ENCODE results near the gene NPY2R.

The NPY2R gene

GRCh38 chr4:155234206-155234605, 25.8 kb downstream of the NPY2R start:
- no peaks in the 10 kb centered on the region for H3K27me3 ChIP-seq
- TF ChIP-seq CTCF (IDR thresholded peaks at IDR 0.05) = no peak

GRCh38 chr4:155237567-155237966, 29.1 kb downstream of the NPY2R start:
- H3K4me1 ChIP-seq (ENCODE audit: control insufficient read depth in 1 of 2, insufficient read depth in 1 of 2, low read depth in 1 of 2, low read length in 1 of 2) = no peaks in the 10 kb centered on the region
- no peaks in the 10 kb centered on the region for H3K27me3 ChIP-seq
- TF ChIP-seq CTCF (IDR thresholded peaks at IDR 0.05) = no peak
- H3K9me3 ChIP-seq = no peaks in the 10 kb centered on the region
- H3K27ac ChIP-seq = no peak overlapping the region
- no peak overlapping the region for H3K4me3 ChIP-seq (ENCODE audit: low read depth in 1 of 2, low read length in 1 of 2)
- no peaks in the 10 kb centered on the region for H3K36me3 ChIP-seq

More at GRCh38 chr4:155234206-155234605, 25.8 kb downstream of the NPY2R start:
- H3K4me3 ChIP-seq (ENCODE audit: low read depth in 1 of 2, low read length in 1 of 2) = no peak overlapping the region
- no peak overlapping the region for H3K27ac ChIP-seq
- H3K9me3 ChIP-seq = no peaks in the 10 kb centered on the region
- H3K36me3 ChIP-seq = no peaks in the 10 kb centered on the region
- no peaks in the 10 kb centered on the region for H3K4me1 ChIP-seq (ENCODE audit: control insufficient read depth in 1 of 2, insufficient read depth in 1 of 2, low read depth in 1 of 2, low read length in 1 of 2)

GRCh38 chr4:155241225-155241624, 32.8 kb downstream of the NPY2R start:
- no peak overlapping the region for H3K27ac ChIP-seq
- no peaks in the 10 kb centered on the region for H3K27me3 ChIP-seq
- H3K4me3 ChIP-seq (ENCODE audit: low read depth in 1 of 2, low read length in 1 of 2) = no peak overlapping the region
- no peaks in the 10 kb centered on the region for H3K4me1 ChIP-seq (ENCODE audit: control insufficient read depth in 1 of 2, insufficient read depth in 1 of 2, low read depth in 1 of 2, low read length in 1 of 2)
- no peak for TF ChIP-seq CTCF (IDR thresholded peaks at IDR 0.05)
- H3K36me3 ChIP-seq = no peaks in the 10 kb centered on the region
- no peaks in the 10 kb centered on the region for H3K9me3 ChIP-seq

GRCh38 chr4:155241664-155242063, 33.2 kb downstream of the NPY2R start:
- Histone ChIP-seq H3K27ac (no peak overlapping the region), H3K4me3 (ENCODE audit: low read depth in 1 of 2, low read length in 1 of 2) (no peak overlapping the region), H3K27me3 (no peaks in the 10 kb centered on the region), H3K9me3 (no peaks in the 10 kb centered on the region), H3K4me1 (ENCODE audit: control insufficient read depth in 1 of 2, insufficient read depth in 1 of 2, low read depth in 1 of 2, low read length in 1 of 2) (no peaks in the 10 kb centered on the region), H3K36me3 (no peaks in the 10 kb centered on the region)
- no peak for TF ChIP-seq CTCF (IDR thresholded peaks at IDR 0.05)

GRCh38 chr4:155245105-155245504, 36.7 kb downstream of the NPY2R start:
- Histone ChIP-seq H3K36me3 (no peaks in the 10 kb centered on the region), H3K9me3 (no peaks in the 10 kb centered on the region), H3K27ac (no peak overlapping the region), H3K4me3 (ENCODE audit: low read depth in 1 of 2, low read length in 1 of 2) (no peak overlapping the region), H3K4me1 (ENCODE audit: control insufficient read depth in 1 of 2, insufficient read depth in 1 of 2, low read depth in 1 of 2, low read length in 1 of 2) (no peaks in the 10 kb centered on the region), H3K27me3 (no peaks in the 10 kb centered on the region)
- no peak for TF ChIP-seq CTCF (IDR thresholded peaks at IDR 0.05)
